Loucy (cell line): ENCODE measurements around the gene BRAP.

Experiments
- H2AFZ ChIP-seq: fragments of 200-600 bp; sonication (generic); 2 replicates; pipeline ENCODE4 v1.6.0; 2016; ENCODE audit warnings: antibody characterized with exemption, mild to moderate bottlenecking, low read length, moderate library complexity
- H3F3A ChIP-seq: fragments of 200-600 bp; 2 replicates; pipeline ENCODE4 v1.6.0; 2016; ENCODE audit warnings: antibody characterized with exemption, low read depth, mild to moderate bottlenecking
- H3K27me3 ChIP-seq: fragments of 200-600 bp; sonication (generic); 2 replicates; pipeline ENCODE4 v1.6.1; 2014; ENCODE audit warnings: low read length, mild to moderate bottlenecking; ENCODE audit not compliant: insufficient read depth, poor library complexity, severe bottlenecking
- H3K36me3 ChIP-seq: fragments of 200-600 bp; sonication (generic); 2 replicates; pipeline ENCODE4 v1.6.1; 2016; ENCODE audit warnings: low read length; ENCODE audit not compliant: insufficient read depth
- H3K4me1 ChIP-seq: fragments of 200-600 bp; sonication (generic); 2 replicates; pipeline ENCODE4 v1.5.1; 2014; ENCODE audit warnings: low read length, mild to moderate bottlenecking; ENCODE audit not compliant: insufficient read depth, poor library complexity, severe bottlenecking
- H3K4me2 ChIP-seq: fragments of 200-600 bp; sonication (generic); 2 replicates; pipeline ENCODE4 v1.6.0; 2014; ENCODE audit warnings: antibody characterized with exemption, low read length, low read depth, mild to moderate bottlenecking; ENCODE audit not compliant: poor library complexity, severe bottlenecking
- H3K4me3 ChIP-seq: fragments of 200-600 bp; sonication (generic); 2 replicates; pipeline ENCODE4 v1.5.1; 2014; ENCODE audit warnings: low read length, mild to moderate bottlenecking, mixed read lengths; ENCODE audit not compliant: poor library complexity, severe bottlenecking
- H3K79me2 ChIP-seq: fragments of 200-600 bp; sonication (generic); 2 replicates; pipeline ENCODE4 v1.6.1; 2014; ENCODE audit warnings: low read length; ENCODE audit not compliant: insufficient read depth
- H3K9ac ChIP-seq: fragments of 200-600 bp; sonication (generic); 2 replicates; pipeline ENCODE4 v1.6.0; 2014; ENCODE audit warnings: mild to moderate bottlenecking, low read depth, low read length, moderate library complexity; ENCODE audit not compliant: poor library complexity, severe bottlenecking
- H3K9me2 ChIP-seq: fragments of 200-600 bp; sonication (generic); replicated peaks from 2 replicates; pipeline ENCODE4 v1.6.1; 2016; ENCODE audit warnings: low read depth, low read length, mixed read lengths
- H3K9me3 ChIP-seq: fragments of 200-600 bp; sonication (generic); 2 replicates; pipeline ENCODE4 v1.6.1; 2014; ENCODE audit warnings: mild to moderate bottlenecking, antibody characterized with exemption, low read length, low read depth; ENCODE audit not compliant: insufficient read depth
- H4K20me1 ChIP-seq: fragments of 200-600 bp; sonication (generic); 2 replicates; pipeline ENCODE4 v1.6.0; 2014; ENCODE audit warnings: antibody characterized with exemption, low read length, mild to moderate bottlenecking; ENCODE audit not compliant: insufficient read depth, poor library complexity, severe bottlenecking
- CTCF ChIP-seq: fragments of 200-600 bp; sonication (generic); conservative IDR thresholded peaks from 2 replicates; pipeline ENCODE4 v1.5.1; 2014; ENCODE audit warnings: mild to moderate bottlenecking, antibody characterized with exemption, low read length
- EZH2phosphoT487 ChIP-seq: fragments of 200-600 bp; IDR thresholded peaks from 2 replicates; pipeline ENCODE4 v1.6.1; 2018; ENCODE audit warnings: antibody characterized with exemption, mild to moderate bottlenecking, moderate library complexity, borderline replicate concordance

BRAP gene

DNA sequence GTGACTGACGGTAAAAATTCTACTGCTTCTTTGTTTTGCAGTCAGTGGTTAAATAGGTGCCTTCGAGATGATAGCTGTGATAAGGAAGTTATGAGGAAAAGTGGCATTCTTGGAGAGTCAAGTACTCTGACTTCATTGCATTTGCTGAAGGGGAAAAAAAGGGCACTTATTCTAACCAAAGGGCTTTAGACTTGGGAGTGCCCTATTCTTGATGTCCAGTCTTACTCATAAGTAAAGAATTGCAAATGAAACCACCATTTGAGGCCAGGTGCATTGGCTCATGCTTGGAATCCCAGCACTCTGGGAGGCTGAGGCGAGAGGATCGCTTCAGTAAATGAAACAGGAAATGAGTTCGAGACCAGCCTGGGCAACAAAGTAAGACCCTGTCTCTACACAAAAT lies 40.3 kb downstream of the BRAP start:
- Histone ChIP-seq H3K79me2 (no peaks in the 10 kb centered on the region), H3K36me3 (peaks cover 66% of the 10 kb centered on the region), H2AFZ (no peak overlapping the region), H3K4me2 (no peak overlapping the region), H3F3A (no peaks in the 10 kb centered on the region), H3K9me2 (no peaks in the 10 kb centered on the region), H3K27me3 (no peaks in the 10 kb centered on the region), H4K20me1 (no peaks in the 10 kb centered on the region), H3K9me3 (no peaks in the 10 kb centered on the region), H3K9ac (no peak overlapping the region), H3K4me3 (no peak overlapping the region), H3K4me1 (no peaks in the 10 kb centered on the region)
- TF ChIP-seq CTCF (no peak), EZH2phosphoT487 (no peak)

GRCh38 chr12:111643427-111643826 lies 42.3 kb downstream of the BRAP start:
- no peak for TF ChIP-seq EZH2phosphoT487
- no peak for TF ChIP-seq CTCF
- no peaks in the 10 kb centered on the region for H3K9me2 ChIP-seq
- H3K9me3 ChIP-seq: no peaks in the 10 kb centered on the region
- H3F3A ChIP-seq: no peaks in the 10 kb centered on the region
- no peak overlapping the region for H2AFZ ChIP-seq
- no peaks in the 10 kb centered on the region for H3K4me1 ChIP-seq
- no peak overlapping the region for H3K4me3 ChIP-seq
- peaks cover 52% of the 10 kb centered on the region for H3K36me3 ChIP-seq
- H3K4me2 ChIP-seq: no peak overlapping the region
- H3K79me2 ChIP-seq: no peaks in the 10 kb centered on the region
- no peak overlapping the region for H3K9ac ChIP-seq
- H3K27me3 ChIP-seq: no peaks in the 10 kb centered on the region
- no peaks in the 10 kb centered on the region for H4K20me1 ChIP-seq

DNA sequence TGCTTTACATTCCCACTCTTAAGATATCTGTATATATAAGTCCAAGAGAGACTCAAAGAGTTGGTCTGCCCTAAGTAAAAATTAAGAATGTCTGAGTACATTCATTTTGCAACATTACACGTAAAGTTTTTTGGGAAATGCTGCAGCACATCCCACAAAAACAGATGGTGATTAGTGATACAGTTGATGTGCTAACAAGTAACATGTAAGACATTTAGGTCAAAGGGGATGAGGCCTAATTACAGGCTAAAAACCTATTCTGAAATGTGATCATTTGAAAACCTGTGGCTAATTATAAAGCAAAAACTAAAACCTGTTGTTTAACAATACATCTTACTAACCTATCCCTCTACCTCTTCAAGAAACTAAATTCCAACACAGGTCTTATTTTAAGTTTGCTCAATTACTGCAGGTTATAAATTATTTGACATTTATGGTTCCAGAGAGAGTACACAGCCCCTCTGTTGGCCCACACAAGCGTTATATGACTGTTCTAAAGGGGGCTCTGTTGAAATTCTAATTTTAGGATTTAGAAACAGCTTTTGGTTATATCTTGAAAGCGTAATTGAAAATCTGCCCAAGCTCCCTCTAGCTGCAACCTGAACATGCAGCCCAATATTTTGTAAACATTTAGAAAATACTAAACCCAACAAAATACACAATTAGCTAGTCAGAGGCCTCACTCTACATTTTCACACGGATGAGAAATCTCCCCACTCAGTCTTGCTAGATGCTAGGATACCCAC lies 42.9 kb downstream of the BRAP start:
- Histone ChIP-seq H3K4me3 (no peak overlapping the region), H2AFZ (no peak overlapping the region), H3F3A (no peaks in the 10 kb centered on the region), H3K4me2 (no peak overlapping the region), H3K36me3 (peaks cover 52% of the 10 kb centered on the region), H3K4me1 (no peaks in the 10 kb centered on the region), H3K9me2 (no peaks in the 10 kb centered on the region), H3K9ac (no peak overlapping the region), H3K79me2 (no peaks in the 10 kb centered on the region), H4K20me1 (no peaks in the 10 kb centered on the region), H3K27me3 (no peaks in the 10 kb centered on the region), H3K9me3 (no peaks in the 10 kb centered on the region)
- TF ChIP-seq EZH2phosphoT487: no peak
- TF ChIP-seq CTCF: no peak
